HFF-Myc (cell line): ENCODE data around the gene NFAM1.

ENCODE experiments used
- DNase-seq: peaks from one replicate; pipeline ENCODE4 v3.0.0-alpha.2; 2011; ENCODE audit warnings: low read depth; ENCODE audit errors: extremely low read depth
- H3K4me3 ChIP-seq: replicated peaks from 2 replicates; pipeline ENCODE4 v1.5.1; 2011; ENCODE audit warnings: low read depth, mild to moderate bottlenecking, control low read depth, low read length
- TF ChIP-seq, protein P1 (sequence below): IDR thresholded peaks from 2 replicates; pipeline ENCODE4 v1.5.1; 2012; ENCODE audit warnings: mild to moderate bottlenecking, low read depth, low read length, control low read depth; ENCODE audit errors: missing control alignments

NFAM1 gene

DNA sequence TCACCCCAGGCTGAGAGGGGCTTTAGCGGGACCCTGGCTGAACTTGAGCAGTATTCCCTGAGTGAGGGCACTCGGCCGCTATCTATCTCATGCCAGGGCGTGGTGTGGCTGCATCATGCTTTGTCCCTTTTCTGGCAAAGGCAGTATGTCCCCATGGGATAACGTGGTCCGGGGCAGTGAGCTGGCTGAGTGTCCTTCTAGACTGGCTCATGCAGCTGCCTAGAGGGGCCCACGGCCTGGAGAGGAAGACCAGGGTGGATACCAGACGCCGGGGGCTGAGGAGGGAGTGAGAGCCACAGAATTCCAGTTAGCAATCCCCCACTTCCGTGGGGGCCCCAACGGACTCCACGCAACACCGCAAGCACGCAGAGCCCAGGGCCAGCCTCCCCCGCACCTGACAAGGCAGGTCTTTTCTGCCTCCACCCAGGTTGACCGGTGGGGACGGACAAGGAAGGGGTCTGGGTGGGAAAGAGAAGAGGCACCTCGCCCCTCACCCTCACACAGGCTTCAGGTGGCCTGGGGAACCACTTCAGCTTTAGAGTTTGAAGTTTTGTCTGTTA lies 15.5 kb downstream of the NFAM1 start:
- DNase-seq: no peak

DNA sequence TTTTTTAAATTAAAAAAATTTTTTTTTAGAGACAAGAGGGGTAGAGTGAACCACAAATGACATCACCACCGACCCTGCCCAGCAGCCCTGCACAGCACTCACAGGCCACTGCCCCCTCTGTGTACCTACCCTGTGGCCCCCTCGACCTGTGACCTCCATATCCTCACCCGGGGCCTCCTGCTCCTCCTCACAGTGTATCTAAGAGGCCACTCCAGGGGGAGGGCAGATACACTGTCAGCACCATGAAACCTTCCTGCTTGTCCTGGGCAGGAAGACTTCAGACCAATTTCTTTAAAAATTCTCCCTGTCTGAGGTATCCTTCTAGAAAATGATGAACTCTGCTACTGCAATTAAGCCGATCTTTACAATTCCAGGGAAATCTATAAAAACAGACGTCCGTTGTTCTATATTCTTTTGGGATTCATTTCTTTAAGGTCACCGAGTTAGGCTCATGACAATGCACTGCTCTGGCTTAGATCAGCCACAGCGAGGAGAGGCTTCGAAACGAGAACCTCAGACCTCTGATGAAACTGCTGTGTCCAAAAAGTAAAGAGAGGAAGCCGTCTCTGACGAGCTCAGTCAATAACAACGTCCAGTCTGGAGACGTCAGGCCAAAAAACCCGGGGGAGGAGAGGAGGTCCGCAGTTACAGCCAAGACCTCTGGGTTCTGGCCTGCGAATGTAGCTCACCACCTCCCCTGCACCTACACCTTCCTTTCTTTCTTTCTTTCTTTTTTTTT lies 17.5 kb downstream of the NFAM1 start:
- H3K4me3 ChIP-seq: no peak overlapping the region
- TF ChIP-seq, protein P1, sequence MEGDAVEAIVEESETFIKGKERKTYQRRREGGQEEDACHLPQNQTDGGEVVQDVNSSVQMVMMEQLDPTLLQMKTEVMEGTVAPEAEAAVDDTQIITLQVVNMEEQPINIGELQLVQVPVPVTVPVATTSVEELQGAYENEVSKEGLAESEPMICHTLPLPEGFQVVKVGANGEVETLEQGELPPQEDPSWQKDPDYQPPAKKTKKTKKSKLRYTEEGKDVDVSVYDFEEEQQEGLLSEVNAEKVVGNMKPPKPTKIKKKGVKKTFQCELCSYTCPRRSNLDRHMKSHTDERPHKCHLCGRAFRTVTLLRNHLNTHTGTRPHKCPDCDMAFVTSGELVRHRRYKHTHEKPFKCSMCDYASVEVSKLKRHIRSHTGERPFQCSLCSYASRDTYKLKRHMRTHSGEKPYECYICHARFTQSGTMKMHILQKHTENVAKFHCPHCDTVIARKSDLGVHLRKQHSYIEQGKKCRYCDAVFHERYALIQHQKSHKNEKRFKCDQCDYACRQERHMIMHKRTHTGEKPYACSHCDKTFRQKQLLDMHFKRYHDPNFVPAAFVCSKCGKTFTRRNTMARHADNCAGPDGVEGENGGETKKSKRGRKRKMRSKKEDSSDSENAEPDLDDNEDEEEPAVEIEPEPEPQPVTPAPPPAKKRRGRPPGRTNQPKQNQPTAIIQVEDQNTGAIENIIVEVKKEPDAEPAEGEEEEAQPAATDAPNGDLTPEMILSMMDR: no peak
- DNase-seq: no peak

More for the DNA sequence above, 15.5 kb downstream of the NFAM1 start:
- H3K4me3 ChIP-seq: no peak overlapping the region
- TF ChIP-seq, protein P1: no peak

DNA sequence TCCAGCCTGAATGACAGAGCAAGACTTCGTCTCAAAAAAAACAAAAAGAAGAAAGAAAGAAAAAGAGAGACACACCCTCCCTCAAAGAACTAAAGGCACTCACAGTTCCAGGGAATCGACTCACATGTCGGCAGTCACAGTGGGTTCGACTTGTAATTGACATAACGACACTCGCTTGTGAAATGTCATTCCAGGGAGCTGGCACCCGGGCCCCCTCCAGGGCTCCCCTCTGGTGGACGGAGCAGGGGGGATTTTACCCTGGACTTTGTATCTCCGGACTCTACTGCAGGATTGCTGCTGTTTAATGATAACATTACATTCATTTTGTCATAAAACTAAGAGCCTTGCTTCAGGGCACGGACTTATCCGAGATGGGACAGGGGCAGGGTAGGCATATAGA lies 18.2 kb downstream of the NFAM1 start:
- H3K4me3 ChIP-seq: no peak overlapping the region
- TF ChIP-seq, protein P1: no peak

DNA sequence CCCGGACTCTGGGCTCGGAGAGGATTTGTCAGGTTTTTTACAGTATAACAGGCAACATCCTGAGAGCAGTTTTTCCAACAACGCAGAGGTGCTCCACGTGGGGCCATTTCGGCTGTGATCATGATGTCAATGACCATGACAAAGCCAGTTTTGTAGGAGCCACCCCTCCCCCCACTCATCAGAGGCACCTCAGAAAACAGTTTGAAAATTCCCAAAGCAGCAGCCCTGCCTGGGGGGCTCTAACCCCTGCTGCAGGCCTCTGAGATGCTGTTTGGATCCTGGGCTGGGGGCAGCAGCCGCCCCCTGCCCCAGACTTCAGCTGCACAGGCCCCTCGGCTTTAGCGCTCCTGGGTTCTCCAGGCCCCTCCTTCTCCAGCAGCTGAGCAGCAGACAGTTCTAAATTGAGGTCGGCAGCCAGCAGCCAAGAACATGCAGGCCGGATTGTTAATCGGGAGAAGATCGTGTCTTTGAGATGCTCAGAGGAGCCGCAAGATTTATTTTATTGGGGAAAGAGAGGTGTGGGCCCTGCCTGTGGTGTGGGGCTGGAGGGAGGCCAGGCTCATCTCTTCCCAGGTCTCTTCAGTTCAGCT lies 19.4 kb downstream of the NFAM1 start:
- H3K4me3 ChIP-seq: no peak overlapping the region
- TF ChIP-seq, protein P1: no peak
- no peak for DNase-seq

More for the DNA sequence above, 18.2 kb downstream of the NFAM1 start:
- no peak for DNase-seq

DNA sequence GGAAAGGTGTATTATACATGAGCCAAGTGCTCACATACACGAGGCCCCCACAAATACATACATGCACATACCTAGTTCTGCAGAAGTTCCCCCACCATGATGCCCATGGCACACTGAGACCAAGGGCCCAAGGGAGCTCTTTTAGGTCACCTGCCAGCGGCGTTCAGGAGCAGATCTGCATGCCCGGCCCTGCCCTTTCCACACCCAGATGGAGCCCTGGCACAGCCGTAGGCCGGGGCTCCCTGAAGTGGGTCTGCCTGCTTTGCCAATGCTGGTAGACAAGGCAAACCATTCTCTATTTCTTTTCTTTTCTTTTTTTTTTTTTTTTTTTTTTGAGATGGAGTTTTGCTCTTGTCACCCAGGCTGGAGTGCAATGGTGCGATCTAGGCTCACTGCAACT lies 21.5 kb downstream of the NFAM1 start:
- no peak for DNase-seq
- no peak overlapping the region for H3K4me3 ChIP-seq
- TF ChIP-seq, protein P1: no peak

DNA sequence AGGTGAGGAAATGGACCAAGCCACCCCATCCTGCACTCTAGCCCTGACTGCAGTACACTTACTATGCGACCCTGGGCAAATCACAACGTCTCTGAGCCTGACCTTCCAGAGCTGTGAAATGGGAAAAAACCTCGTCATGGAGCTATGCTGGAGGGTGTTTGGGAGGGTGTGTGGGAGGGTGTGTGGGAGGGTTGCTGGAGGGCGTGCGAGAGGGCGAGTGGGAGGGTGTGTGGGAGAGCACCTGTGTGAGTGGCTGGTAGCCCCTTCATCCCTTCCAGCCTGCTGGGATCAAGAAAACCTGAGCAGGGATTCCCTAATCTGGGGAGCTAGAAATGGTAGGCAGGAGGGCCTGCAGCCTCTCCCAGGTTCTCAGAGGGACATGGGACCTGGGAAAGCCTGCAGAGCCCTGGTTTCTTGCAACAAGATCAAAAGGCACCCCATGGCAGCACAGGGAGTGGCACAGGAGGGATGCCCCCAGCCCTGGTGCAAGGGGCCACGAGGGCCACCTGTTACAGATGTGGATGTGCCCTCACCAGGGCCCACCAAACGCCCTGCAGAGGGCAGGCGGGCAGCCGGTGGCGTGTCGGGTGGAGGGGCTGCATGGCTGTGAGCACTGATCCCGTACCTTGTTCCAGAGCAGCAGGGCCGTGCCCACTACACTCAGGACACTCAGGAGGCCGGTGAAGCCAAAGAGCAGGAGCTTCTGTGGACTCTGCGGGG lies 23.2 kb downstream of the NFAM1 start:
- no peak overlapping the region for H3K4me3 ChIP-seq
- DNase-seq: no peak
- TF ChIP-seq, protein P1: no peak
